Measurements from ENCODE around the gene KRT79.

DNA sequence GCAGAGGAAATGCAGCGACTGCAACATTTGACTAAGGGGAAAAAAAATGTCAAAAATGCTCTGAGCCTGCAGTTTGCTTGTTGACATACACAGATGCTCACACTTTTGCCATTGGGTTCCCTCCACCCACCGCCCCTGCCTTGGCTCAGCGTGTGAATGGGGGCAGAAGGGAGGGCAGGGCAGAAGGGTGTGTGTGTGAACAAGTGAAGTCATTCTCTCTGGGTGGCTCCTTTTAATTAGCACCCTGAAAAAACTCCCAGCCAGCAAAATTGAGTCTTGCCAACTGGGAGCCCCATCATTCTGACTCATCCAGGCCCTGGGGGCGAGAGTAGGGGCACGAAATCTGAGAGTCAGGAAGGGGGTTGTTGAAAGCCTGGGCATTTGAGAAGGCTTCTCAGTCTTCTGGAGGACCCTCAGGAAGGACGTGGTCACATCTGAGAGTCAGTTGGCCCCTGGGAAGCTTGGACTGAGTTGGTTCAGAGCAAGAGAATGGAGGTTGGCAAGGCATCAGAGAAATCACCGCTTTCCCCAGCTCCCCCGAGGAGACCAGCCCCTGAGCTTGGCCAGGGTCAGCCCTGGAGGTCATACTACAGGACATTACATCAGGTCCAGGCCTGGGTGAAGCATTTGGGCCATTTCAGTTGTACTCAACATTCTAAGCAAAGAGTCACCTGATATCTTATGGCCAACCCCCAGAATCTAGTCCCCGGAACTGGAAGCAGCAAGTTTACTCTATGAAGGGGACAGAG lies 37.4 kb upstream of the KRT79 start:
- TF ChIP-seq ZNF274 (IDR thresholded peaks at IDR 0.05; ENCODE audit: low read depth, low read length) (no peak), YY1 (IDR thresholded peaks at IDR 0.05; ENCODE audit: insufficient read depth, insufficient read length) (no peak)
